HG03280 (cell line): ENCODE measurements around the gene DAPK1.
A peak's percentile ranks its signal among the peaks of the same experiment; 100 is the strongest.

Source experiments
- ATAC-seq: cut with Tn5 transposase; IDR thresholded peaks from one replicate; pipeline ENCODE4 v1.9.1; 2021; ENCODE audit warnings: mild to moderate bottlenecking, moderate library complexity; ENCODE audit not compliant: unreplicated experiment

DAPK1 gene

GRCh38 chr9:87516222-87516925 lies 18.7 kb downstream of the DAPK1 start:
- ATAC-seq = no peak

- no peak for ATAC-seq
Observed at GRCh38 chr9:87516926-87517290, 19.2 kb downstream of the DAPK1 start.

GRCh38 chr9:87517732-87518131 lies 20.1 kb downstream of the DAPK1 start:
- no peak for ATAC-seq

- ATAC-seq = no peak
Observed at GRCh38 chr9:87518702-87519335, 21.2 kb downstream of the DAPK1 start.

- no peak for ATAC-seq
Observed at GRCh38 chr9:87519461-87519860, 21.8 kb downstream of the DAPK1 start.

- ATAC-seq = no peak
Observed at GRCh38 chr9:87520172-87520683, 22.6 kb downstream of the DAPK1 start.

GRCh38 chr9:87521834-87522233 lies 24.2 kb downstream of the DAPK1 start:
- ATAC-seq = no peak

GRCh38 chr9:87524061-87524460 lies 26.4 kb downstream of the DAPK1 start:
- ATAC-seq = no peak

GRCh38 chr9:87525546-87526303 lies 28.1 kb downstream of the DAPK1 start:
- ATAC-seq = no peak

GRCh38 chr9:87527211-87527916 lies 29.7 kb downstream of the DAPK1 start:
- no peak for ATAC-seq

GRCh38 chr9:87528969-87529368 lies 31.3 kb downstream of the DAPK1 start:
- ATAC-seq = no peak

GRCh38 chr9:87529671-87530070 lies 32.0 kb downstream of the DAPK1 start:
- no peak for ATAC-seq

GRCh38 chr9:87530716-87531115 lies 33.0 kb downstream of the DAPK1 start:
- ATAC-seq = no peak

GRCh38 chr9:87531370-87532295 lies 34.0 kb downstream of the DAPK1 start:
- ATAC-seq = no peak

GRCh38 chr9:87533271-87533670 lies 35.6 kb downstream of the DAPK1 start:
- ATAC-seq = no peak

GRCh38 chr9:87534036-87534435 lies 36.4 kb downstream of the DAPK1 start:
- no peak for ATAC-seq

GRCh38 chr9:87534957-87535356 lies 37.3 kb downstream of the DAPK1 start:
- no peak for ATAC-seq

- peak; percentile 71 for ATAC-seq
Observed at GRCh38 chr9:87535817-87536539, 38.3 kb downstream of the DAPK1 start.

- ATAC-seq = no peak
Observed at GRCh38 chr9:87537625-87538024, 40.0 kb downstream of the DAPK1 start.
